Skeletal muscle tissue (tissue), 4 donors: Measurements from ENCODE around the gene GPR160. TPM values are rescaled to one million over a fixed set of nuclear protein-coding genes. Genes with fewer than 3 reads are reported as not detected.
A peak's percentile ranks its signal among the peaks of the same experiment; 100 is the strongest.

ENCODE experiments used
- H3K27ac ChIP-seq: one replicate; pipeline ENCODE4 v1.7.0; 2013; ENCODE audit warnings: mild to moderate bottlenecking, low read depth, low read length, inconsistent platforms
- H3K27me3 ChIP-seq, 3 donors: one replicate each; pipeline ENCODE4 v1.7.0; 2013; ENCODE audit warnings: low read length in 3 of 3; ENCODE audit not compliant: control insufficient read depth in 3 of 3, insufficient read depth in 3 of 3
- H3K36me3 ChIP-seq, 3 donors: one replicate each; pipeline ENCODE4 v1.7.0; 2013; ENCODE audit warnings: low read length in 3 of 3; ENCODE audit not compliant: control insufficient read depth in 3 of 3, insufficient read depth in 3 of 3
- H3K4me1 ChIP-seq, 3 donors: one replicate each; pipeline ENCODE4 v1.7.0; 2013; ENCODE audit warnings: low read length in 3 of 3, mild to moderate bottlenecking in 3 of 3; ENCODE audit not compliant: control insufficient read depth in 3 of 3, insufficient read depth in 3 of 3
- H3K4me3 ChIP-seq, 3 donors: one replicate each; pipeline ENCODE4 v1.7.0; 2013; ENCODE audit warnings: low read length in 3 of 3
- H3K9ac ChIP-seq, 3 donors: one replicate each; pipeline ENCODE4 v1.7.0; 2013; ENCODE audit warnings: low read length in 3 of 3, mild to moderate bottlenecking in 3 of 3, moderate library complexity in 2 of 3, low read depth in 1 of 3
- H3K9me3 ChIP-seq, 3 donors: one replicate each; pipeline ENCODE4 v1.7.0; 2013; ENCODE audit warnings: low read length in 3 of 3; ENCODE audit not compliant: control insufficient read depth in 3 of 3
- total RNA-seq: library from RNA; depleted of rRNA; stranded (reverse); fragments of >200 nt; gene quantifications from one replicate; pipeline ENCODE4 v1.2.3, GENCODE V29; 2014
- donor health status: Osteomylitis.

The GPR160 gene
- total RNA-seq, 1 donor from 2014 or later: 2.6 TPM

GRCh38 chr3:170046269-170047132, 8.7 kb downstream of the GPR160 start:
- Histone ChIP-seq H3K27me3 (peaks cover 4 to 8% (median 6%) of the 10 kb centered on the region in 3 donors), H3K36me3 (no peaks in the 10 kb centered on the region), H3K9ac (no peak overlapping the region), H3K27ac (no peak overlapping the region), H3K4me1 (peaks cover 0 to 4% (median 3%) of the 10 kb centered on the region in 3 donors), H3K4me3 (no peak overlapping the region), H3K9me3 (no peaks in the 10 kb centered on the region)

GRCh38 chr3:170047133-170047404, 9.3 kb downstream of the GPR160 start:
- H3K27ac ChIP-seq: no peak overlapping the region
- no peak overlapping the region for H3K9ac ChIP-seq
- peaks cover 0 to 8% (median 3%) of the 10 kb centered on the region in 3 donors for H3K27me3 ChIP-seq
- H3K9me3 ChIP-seq: no peaks in the 10 kb centered on the region
- H3K36me3 ChIP-seq: no peaks in the 10 kb centered on the region
- H3K4me1 ChIP-seq: peaks cover 0 to 4% (median 3%) of the 10 kb centered on the region in 3 donors
- no peak overlapping the region for H3K4me3 ChIP-seq

- peak overlapping the region in 1 of 3 donors; percentile 22 for H3K4me3 ChIP-seq
- H3K4me1 ChIP-seq: peaks cover 0 to 4% (median 3%) of the 10 kb centered on the region in 3 donors
- peaks cover 0 to 4% (median under 1%) of the 10 kb centered on the region in 3 donors for H3K27me3 ChIP-seq
- H3K27ac ChIP-seq: no peak overlapping the region
- H3K36me3 ChIP-seq: no peaks in the 10 kb centered on the region
- H3K9ac ChIP-seq: no peak overlapping the region
- H3K9me3 ChIP-seq: no peaks in the 10 kb centered on the region
Measured at GRCh38 chr3:170049146-170050000, 11.6 kb downstream of the GPR160 start.

- H3K4me1 ChIP-seq: peaks cover 0 to 4% (median 3%) of the 10 kb centered on the region in 3 donors
- no peak overlapping the region for H3K4me3 ChIP-seq
- no peaks in the 10 kb centered on the region for H3K36me3 ChIP-seq
- H3K9me3 ChIP-seq: no peaks in the 10 kb centered on the region
- no peaks in the 10 kb centered on the region for H3K27me3 ChIP-seq
- H3K27ac ChIP-seq: no peak overlapping the region
- no peak overlapping the region for H3K9ac ChIP-seq
Measured at GRCh38 chr3:170050753-170051152, 13.0 kb downstream of the GPR160 start.

GRCh38 chr3:170052398-170052797, 14.6 kb downstream of the GPR160 start:
- Histone ChIP-seq H3K27ac (no peak overlapping the region), H3K4me3 (no peak overlapping the region), H3K9me3 (no peaks in the 10 kb centered on the region), H3K9ac (no peak overlapping the region), H3K4me1 (peaks cover 0 to 4% (median 3%) of the 10 kb centered on the region in 3 donors), H3K36me3 (no peaks in the 10 kb centered on the region), H3K27me3 (no peaks in the 10 kb centered on the region)

- Histone ChIP-seq H3K27ac (no peak overlapping the region), H3K4me1 (peaks cover 0 to 4% (median 3%) of the 10 kb centered on the region in 3 donors), H3K36me3 (no peaks in the 10 kb centered on the region), H3K9me3 (no peaks in the 10 kb centered on the region), H3K9ac (no peak overlapping the region), H3K27me3 (no peaks in the 10 kb centered on the region), H3K4me3 (no peak overlapping the region)
Measured at GRCh38 chr3:170054204-170054603, 16.4 kb downstream of the GPR160 start.

GRCh38 chr3:170055209-170055608, 17.4 kb downstream of the GPR160 start:
- Histone ChIP-seq H3K4me3 (no peak overlapping the region), H3K36me3 (no peaks in the 10 kb centered on the region), H3K9me3 (no peaks in the 10 kb centered on the region), H3K9ac (no peak overlapping the region), H3K4me1 (no peaks in the 10 kb centered on the region), H3K27ac (no peak overlapping the region), H3K27me3 (no peaks in the 10 kb centered on the region)

- Histone ChIP-seq H3K9ac (no peak overlapping the region), H3K27ac (no peak overlapping the region), H3K9me3 (no peaks in the 10 kb centered on the region), H3K4me1 (no peaks in the 10 kb centered on the region), H3K36me3 (no peaks in the 10 kb centered on the region), H3K27me3 (no peaks in the 10 kb centered on the region), H3K4me3 (no peak overlapping the region)
Measured at GRCh38 chr3:170056710-170057454, 19.1 kb downstream of the GPR160 start.

GRCh38 chr3:170057550-170057949, 19.8 kb downstream of the GPR160 start:
- no peaks in the 10 kb centered on the region for H3K36me3 ChIP-seq
- H3K4me3 ChIP-seq: no peak overlapping the region
- H3K4me1 ChIP-seq: no peaks in the 10 kb centered on the region
- H3K27me3 ChIP-seq: no peaks in the 10 kb centered on the region
- H3K27ac ChIP-seq: no peak overlapping the region
- no peak overlapping the region for H3K9ac ChIP-seq
- H3K9me3 ChIP-seq: no peaks in the 10 kb centered on the region
